GM12891 (cell line): ENCODE data around the gene CXCR2.
"Not testable (repeated sequence)": the region's sequence is repeated elsewhere in the genome, so short reads cannot be mapped to it uniquely, and the experiment has no call there.

Experiments
- PAX5 ChIP-seq: IDR thresholded peaks from 2 replicates; pipeline ENCODE4 v1.6.1; 2011; ENCODE audit warnings: low read length, moderate library complexity, mild to moderate bottlenecking; ENCODE audit not compliant: insufficient read depth, severe bottlenecking
- POLR2A ChIP-seq: IDR thresholded peaks from 2 replicates; pipeline ENCODE4 v1.6.1; 2011; ENCODE audit warnings: low read depth, low read length, control low read depth
- POLR2AphosphoS5 ChIP-seq: IDR thresholded peaks from 2 replicates; pipeline ENCODE4 v1.6.1; 2011; ENCODE audit warnings: low read depth, low read length, control low read depth
- POU2F2 ChIP-seq: IDR thresholded peaks from 2 replicates; pipeline ENCODE4 v1.6.1; 2011; ENCODE audit warnings: low read depth, mild to moderate bottlenecking, control low read depth, low read length, moderate library complexity
- SPI1 ChIP-seq: IDR thresholded peaks from 2 replicates; pipeline ENCODE4 v1.6.1; 2011; ENCODE audit warnings: low read depth, low read length, control low read depth
- TAF1 ChIP-seq: IDR thresholded peaks from 2 replicates; pipeline ENCODE4 v1.6.1; 2011; ENCODE audit warnings: low read depth, low read length, control low read depth

DNA sequence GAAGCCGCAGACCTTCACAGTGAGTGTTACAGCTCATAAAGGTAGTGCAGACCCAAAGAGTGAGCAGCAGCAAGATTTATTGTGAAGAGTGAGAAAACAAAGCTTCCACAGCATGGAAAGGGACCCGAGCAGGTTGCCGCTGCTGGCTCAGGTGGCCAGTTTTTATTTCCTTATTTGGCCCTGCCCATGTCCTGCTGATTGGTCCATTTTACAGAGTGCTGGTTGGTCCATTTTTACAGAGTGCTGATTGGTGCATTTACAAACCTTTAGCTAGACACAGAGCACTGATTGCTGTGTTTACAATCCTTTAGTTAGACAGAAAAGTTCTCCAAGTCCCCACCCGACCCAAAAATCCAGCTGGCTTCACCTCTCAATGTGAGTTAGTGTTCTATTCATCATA is 4.0 kb upstream of the CXCR2 start:
- not testable (repeated sequence) for TF ChIP-seq POLR2AphosphoS5, POLR2A, TAF1, PAX5, POU2F2, SPI1
